SK-N-SH (cell line): ENCODE results near the gene CNBD2. TPM values are rescaled to one million over a fixed set of nuclear protein-coding genes. Genes with fewer than 3 reads are reported as not detected.
A peak's percentile ranks its signal among the peaks of the same experiment; 100 is the strongest.

Experiments used
- CTCF ChIA-PET: fragments of 300-600, 350-600 bp; formaldehyde crosslinking; extraction: SDS; loops from one replicate; lab custom pipeline; 2021; lab: Yijun Ruan, JAX
- POLR2A ChIA-PET: fragments of 350-600 bp; sonication (Branson Sonifier 250); formaldehyde crosslinking; extraction: SDS; loops from one replicate; lab custom pipeline; 2020; ENCODE audit warnings: antibody characterized with exemption, inconsistent platforms; lab: Yijun Ruan, JAX
- DNase-seq: peaks from one replicate; pipeline ENCODE4 v3.0.0; 2012
- H2AFZ ChIP-seq: fragments of 200-600 bp; sonication (generic); 2 replicates; pipeline ENCODE4 v1.8.1; 2016; ENCODE audit warnings: antibody characterized with exemption, mild to moderate bottlenecking, low read depth
- H3F3A ChIP-seq: fragments of 200-600 bp; sonication (generic); replicated peaks from 2 replicates; pipeline ENCODE3; 2016; ENCODE audit warnings: antibody characterized with exemption, mild to moderate bottlenecking; ENCODE audit not compliant: insufficient read depth
- H3K27ac ChIP-seq, 2 experiments: fragments of 200-500 bp in 1 of 2; fragments of 200-600 bp in 1 of 2; sonication (Bioruptor generic) in 1 of 2; sonication (generic), shearing (Covaris generic) in 1 of 2; 2 replicates each; pipeline versions ENCODE4 v1.5.1 to v1.6.1; 2014 to 2016; ENCODE audit warnings: low read depth in 2 of 2, inconsistent platforms in 1 of 2, low read length in 1 of 2, mild to moderate bottlenecking in 1 of 2, mixed read lengths in 1 of 2
- H3K27me3 ChIP-seq: fragments of 200-600 bp; sonication (generic), shearing (Covaris generic); 2 replicates; pipeline ENCODE4 v1.6.1; 2016; ENCODE audit warnings: mixed run types; ENCODE audit not compliant: insufficient read depth
- H3K36me3 ChIP-seq, 2 experiments: fragments of 200-500 bp in 1 of 2; fragments of 200-600 bp in 1 of 2; sonication (Bioruptor generic) in 1 of 2; sonication (generic) in 1 of 2; replicated peaks in 1 of 2; 2 replicates each; pipeline versions ENCODE3 to v1.5.1; 2014 to 2016; ENCODE audit warnings: low read length in 1 of 2, mild to moderate bottlenecking in 1 of 2; ENCODE audit not compliant: insufficient read depth in 2 of 2, control insufficient read depth in 1 of 2
- H3K4me1 ChIP-seq, 2 experiments: fragments of 200-500 bp in 1 of 2; fragments of 200-600 bp in 1 of 2; sonication (Bioruptor generic) in 1 of 2; sonication (generic), shearing (Covaris generic) in 1 of 2; 2 replicates each; pipeline versions ENCODE4 v1.5.1 to v1.6.1; 2014 to 2016; ENCODE audit warnings: low read depth in 1 of 2, low read length in 1 of 2, mixed run types in 1 of 2; ENCODE audit not compliant: insufficient read depth in 2 of 2, control insufficient read depth in 1 of 2
- H3K4me2 ChIP-seq: fragments of 200-600 bp; sonication (generic), shearing (Covaris generic); 2 replicates; pipeline ENCODE4 v1.6.1; 2017; ENCODE audit warnings: mixed run types
- H3K4me3 ChIP-seq, 2 experiments: fragments of 200-500 bp in 1 of 2; fragments of 200-600 bp in 1 of 2; sonication (Bioruptor generic) in 1 of 2; sonication (generic), shearing (Covaris generic) in 1 of 2; 2 replicates each; pipeline versions ENCODE4 v1.5.1 to v1.8.1; 2014 to 2016; ENCODE audit warnings: low read depth in 2 of 2, inconsistent platforms in 1 of 2, low read length in 1 of 2, mild to moderate bottlenecking in 1 of 2, mixed read lengths in 1 of 2, moderate library complexity in 1 of 2
- H3K79me2 ChIP-seq: fragments of 200-600 bp; sonication (generic); 2 replicates; pipeline ENCODE4 v1.8.1; 2017; ENCODE audit warnings: mild to moderate bottlenecking; ENCODE audit not compliant: insufficient read depth
- H3K9ac ChIP-seq: fragments of 200-600 bp; sonication (generic); 2 replicates; pipeline ENCODE4 v1.6.1; 2017; ENCODE audit warnings: mixed run types
- H3K9me2 ChIP-seq: fragments of 200-600 bp; sonication (generic); 2 replicates; pipeline ENCODE4 v1.6.1; 2017; ENCODE audit warnings: mixed run types
- H3K9me3 ChIP-seq: fragments of 200-600 bp; sonication (generic); 2 replicates; pipeline ENCODE4 v1.6.1; 2017; ENCODE audit warnings: mixed run types, mild to moderate bottlenecking, moderate library complexity
- H4K20me1 ChIP-seq: fragments of 200-600 bp; sonication (generic); 2 replicates; pipeline ENCODE4 v1.6.1; 2017; ENCODE audit warnings: mild to moderate bottlenecking, mixed run types; ENCODE audit not compliant: insufficient read depth
- CHD2 ChIP-seq: fragments of 150-350 bp; IDR thresholded peaks from 2 replicates; pipeline ENCODE4 v1.6.1; 2018; ENCODE audit warnings: low read length; ENCODE audit not compliant: partially characterized antibody
- ELF1 ChIP-seq: IDR thresholded peaks from 2 replicates; pipeline ENCODE4 v1.4.0; 2012
- EP300 ChIP-seq, 2 experiments: IDR thresholded peaks; 2 replicates each; pipeline versions ENCODE4 v1.4.0 to v1.6.1; 2012; ENCODE audit warnings: borderline replicate concordance in 1 of 2, low read depth in 1 of 2, low read length in 1 of 2
- EZH2phosphoT487 ChIP-seq: fragments of 200-600 bp; sonication (generic); IDR thresholded peaks from 2 replicates; pipeline ENCODE4 v1.6.1; 2017; ENCODE audit warnings: low read depth, mixed run types, mild to moderate bottlenecking, antibody characterized with exemption, moderate library complexity, borderline replicate concordance
- FOSL2 ChIP-seq: IDR thresholded peaks from 2 replicates; pipeline ENCODE4 v1.4.0; 2012; ENCODE audit warnings: low read depth, mild to moderate bottlenecking, moderate library complexity, borderline replicate concordance
- FOXJ3 ChIP-seq: sonication (generic); formaldehyde crosslinking; IDR thresholded peaks from 2 replicates; pipeline ENCODE4 v1.5.1; 2020; ENCODE audit warnings: mild to moderate bottlenecking, missing genetic modification reagents
- FOXM1 ChIP-seq: IDR thresholded peaks from 2 replicates; pipeline ENCODE4 v1.4.0; 2012; ENCODE audit warnings: low read depth, mild to moderate bottlenecking
- GABPA ChIP-seq: IDR thresholded peaks from 2 replicates; pipeline ENCODE4 v1.4.0; 2012; ENCODE audit warnings: low read depth, mild to moderate bottlenecking
- GATA2 ChIP-seq: sonication (generic); formaldehyde crosslinking; IDR thresholded peaks from 2 replicates; pipeline ENCODE4 v1.5.0; 2020; ENCODE audit warnings: mild to moderate bottlenecking, missing genetic modification reagents
- JUND ChIP-seq: IDR thresholded peaks from 2 replicates; pipeline ENCODE4 v1.4.0; 2012
- MEF2A ChIP-seq: IDR thresholded peaks from 2 replicates; pipeline ENCODE4 v1.4.0; 2012; ENCODE audit warnings: low read depth, borderline replicate concordance
- MXI1 ChIP-seq: IDR thresholded peaks from 2 replicates; pipeline ENCODE4 v1.6.1; 2012; ENCODE audit warnings: mild to moderate bottlenecking, low read depth, low read length, improper control_type of control experiment
- NFIC ChIP-seq: IDR thresholded peaks from 2 replicates; pipeline ENCODE4 v1.4.0; 2012; ENCODE audit warnings: borderline replicate concordance
- NRF1 ChIP-seq: IDR thresholded peaks from 2 replicates; pipeline ENCODE4 v1.6.1; 2012; ENCODE audit warnings: low read depth, mild to moderate bottlenecking, low read length
- POLR2AphosphoS5 ChIP-seq: IDR thresholded peaks from 2 replicates; pipeline ENCODE4 v1.6.1; 2012; ENCODE audit warnings: low read depth, low read length
- RAD21 ChIP-seq: IDR thresholded peaks from 2 replicates; pipeline ENCODE4 v1.6.1; 2012; ENCODE audit warnings: mild to moderate bottlenecking, low read length
- RCOR1 ChIP-seq: fragments of 150-350 bp; IDR thresholded peaks from 2 replicates; pipeline ENCODE4 v1.6.1; 2017; ENCODE audit warnings: antibody characterized with exemption, low read length
- RFX5 ChIP-seq: IDR thresholded peaks from 2 replicates; pipeline ENCODE4 v1.6.1; 2012; ENCODE audit warnings: mild to moderate bottlenecking, improper control_type of control experiment, low read length
- RXRA ChIP-seq: IDR thresholded peaks from 2 replicates; pipeline ENCODE4 v1.4.0; 2012; ENCODE audit warnings: low read depth, mild to moderate bottlenecking, borderline replicate concordance
- SIN3A ChIP-seq: IDR thresholded peaks from 2 replicates; pipeline ENCODE4 v1.6.1; 2012; ENCODE audit warnings: low read depth, mild to moderate bottlenecking, low read length, moderate library complexity, borderline replicate concordance
- SMC3 ChIP-seq: IDR thresholded peaks from 2 replicates; pipeline ENCODE4 v1.6.1; 2012; ENCODE audit warnings: low read depth, low read length, improper control_type of control experiment
- TAF1 ChIP-seq: IDR thresholded peaks from 2 replicates; pipeline ENCODE4 v1.6.1; 2012; ENCODE audit warnings: low read depth, mild to moderate bottlenecking, low read length, moderate library complexity, borderline replicate concordance
- TCF12 ChIP-seq: IDR thresholded peaks from 2 replicates; pipeline ENCODE4 v1.4.0; 2012
- TEAD4 ChIP-seq: IDR thresholded peaks from 2 replicates; pipeline ENCODE4 v1.4.0; 2012; ENCODE audit warnings: mild to moderate bottlenecking, borderline replicate concordance; ENCODE audit not compliant: insufficient read depth
- USF1 ChIP-seq: IDR thresholded peaks from 2 replicates; pipeline ENCODE4 v1.4.0; 2012; ENCODE audit warnings: low read depth, borderline replicate concordance
- USF2 ChIP-seq: fragments of 150-350 bp; IDR thresholded peaks from 2 replicates; pipeline ENCODE4 v1.6.1; 2017; ENCODE audit warnings: antibody characterized with exemption, low read length, low read depth, borderline replicate concordance
- YY1 ChIP-seq: IDR thresholded peaks from 2 replicates; pipeline ENCODE4 v1.4.0; 2012; ENCODE audit warnings: low read depth, mild to moderate bottlenecking
- WGBS: methylation state at CpG from one replicate; pipeline ENCODE4 v1.1.6; 2017; ENCODE audit warnings: low lambda C conversion rate; 5-methylcytosine and 5-hydroxymethylcytosine counted together
- polyA plus RNA-seq, 3 experiments: library from polyadenylated mRNA; depleted of rRNA; stranded (reverse); fragments of >200 nt; gene quantifications; 2 replicates each; pipeline ENCODE4 v1.2.3, GENCODE V29; 2012
- TF ChIP-seq, protein P1 (sequence below): fragments of 200-600 bp; sonication (generic); IDR thresholded peaks from 2 replicates; pipeline ENCODE4 v1.6.1; 2017; ENCODE audit warnings: antibody characterized with exemption, mild to moderate bottlenecking, moderate library complexity
- TF ChIP-seq, protein P2 (sequence below): fragments of 150-350 bp; IDR thresholded peaks from 2 replicates; pipeline ENCODE4 v1.6.1; 2016; ENCODE audit warnings: mild to moderate bottlenecking, low read depth, low read length
- TF ChIP-seq, protein P3 (sequence below): IDR thresholded peaks from 2 replicates; pipeline ENCODE4 v1.4.0; 2012; ENCODE audit warnings: low read depth

The CNBD2 gene
- polyA plus RNA-seq, 1 of the 3 experiments (the other 2 are of a cell fraction) = 5.6 TPM

- H3K79me2 ChIP-seq = peaks cover 40% of the 10 kb centered on the region
- peaks cover 18% of the 10 kb centered on the region for H3F3A ChIP-seq
- H2AFZ ChIP-seq = peak within 1 kb of the TSS; percentile 91
- no peaks in the 10 kb centered on the region for H3K9me2 ChIP-seq
- H3K27me3 ChIP-seq = no peaks in the 10 kb centered on the region
- no peaks in the 10 kb centered on the region for H3K9me3 ChIP-seq
- WGBS = 0% methylated on average over 9 of the region's 76 CpGs
- H4K20me1 ChIP-seq = no peaks in the 10 kb centered on the region
- peak within 1 kb of the TSS; percentile 93 to 96 for H3K27ac ChIP-seq
- peak; percentile 95 for DNase-seq
- ChIA-PET CTCF (interaction anchor here (0.6 to 4.4 kb wide), 44 partner anchors 8 to 519 kb away, joined by 3 to 40 read pairs (median 4); partner anchors contain the start of gene PHF20), POLR2A (interaction anchor here (0.6 to 2.8 kb wide), 16 partner anchors 10 to 413 kb away, joined by 3 to 34 read pairs (median 4); partner anchors contain the start of genes ERGIC3 and RBM39)
- peak within 1 kb of the TSS; percentile 88 for H3K4me3 ChIP-seq
- H3K9ac ChIP-seq = peak within 1 kb of the TSS; percentile 95
- peaks cover 0 to 12% of the 10 kb centered on the region in 2 experiments for H3K36me3 ChIP-seq
- peak within 1 kb of the TSS; percentile 83 for H3K4me2 ChIP-seq
- peaks cover 11 to 14% of the 10 kb centered on the region in 2 experiments; a peak in 2 of 4 replicates for H3K4me1 ChIP-seq
- TF ChIP-seq ELF1 (peak; percentile 91), MXI1 (peak; percentile 92), USF2 (no peak), FOXJ3 (CRISPR knock-in tag) (no peak), RAD21 (peak; percentile 52), JUND (no peak), POLR2AphosphoS5 (peak; percentile 84; the same call in 1 of the 2 replicates), SMC3 (peak; percentile 38), FOXM1 (no peak), USF1 (peak; percentile 38), NFIC (no peak; the same call in 1 of the 2 replicates), YY1 (peak; percentile 89; the same call in 1 of the 2 replicates), RFX5 (0 out of 2 replicates have a peak, but pooled peaks have one; percentile 54), RCOR1 (peak; percentile 60), TEAD4 (no peak), GABPA (peak; percentile 98), FOSL2 (peak; percentile 3; the same call in 1 of the 2 replicates), GATA2 (CRISPR knock-in tag) (no peak), RXRA (no peak), TAF1 (peak; percentile 91), SIN3A (peak; percentile 76), CHD2 (peak; percentile 94), EZH2phosphoT487 (no peak), EP300 (IDR thresholded peaks at IDR 0.05; ENCODE audit: borderline replicate concordance in 1 of 2, low read depth in 1 of 2, low read length in 1 of 2) (peak in 1 of 2 experiments; percentile 51; a peak in 1 of 4 replicates), NRF1 (peak; percentile 84), MEF2A (no peak), TCF12 (peak; percentile 34; the same call in 1 of the 2 replicates)
- TF ChIP-seq, protein P1, sequence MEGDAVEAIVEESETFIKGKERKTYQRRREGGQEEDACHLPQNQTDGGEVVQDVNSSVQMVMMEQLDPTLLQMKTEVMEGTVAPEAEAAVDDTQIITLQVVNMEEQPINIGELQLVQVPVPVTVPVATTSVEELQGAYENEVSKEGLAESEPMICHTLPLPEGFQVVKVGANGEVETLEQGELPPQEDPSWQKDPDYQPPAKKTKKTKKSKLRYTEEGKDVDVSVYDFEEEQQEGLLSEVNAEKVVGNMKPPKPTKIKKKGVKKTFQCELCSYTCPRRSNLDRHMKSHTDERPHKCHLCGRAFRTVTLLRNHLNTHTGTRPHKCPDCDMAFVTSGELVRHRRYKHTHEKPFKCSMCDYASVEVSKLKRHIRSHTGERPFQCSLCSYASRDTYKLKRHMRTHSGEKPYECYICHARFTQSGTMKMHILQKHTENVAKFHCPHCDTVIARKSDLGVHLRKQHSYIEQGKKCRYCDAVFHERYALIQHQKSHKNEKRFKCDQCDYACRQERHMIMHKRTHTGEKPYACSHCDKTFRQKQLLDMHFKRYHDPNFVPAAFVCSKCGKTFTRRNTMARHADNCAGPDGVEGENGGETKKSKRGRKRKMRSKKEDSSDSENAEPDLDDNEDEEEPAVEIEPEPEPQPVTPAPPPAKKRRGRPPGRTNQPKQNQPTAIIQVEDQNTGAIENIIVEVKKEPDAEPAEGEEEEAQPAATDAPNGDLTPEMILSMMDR = peak; percentile 93
- TF ChIP-seq, protein P2, sequence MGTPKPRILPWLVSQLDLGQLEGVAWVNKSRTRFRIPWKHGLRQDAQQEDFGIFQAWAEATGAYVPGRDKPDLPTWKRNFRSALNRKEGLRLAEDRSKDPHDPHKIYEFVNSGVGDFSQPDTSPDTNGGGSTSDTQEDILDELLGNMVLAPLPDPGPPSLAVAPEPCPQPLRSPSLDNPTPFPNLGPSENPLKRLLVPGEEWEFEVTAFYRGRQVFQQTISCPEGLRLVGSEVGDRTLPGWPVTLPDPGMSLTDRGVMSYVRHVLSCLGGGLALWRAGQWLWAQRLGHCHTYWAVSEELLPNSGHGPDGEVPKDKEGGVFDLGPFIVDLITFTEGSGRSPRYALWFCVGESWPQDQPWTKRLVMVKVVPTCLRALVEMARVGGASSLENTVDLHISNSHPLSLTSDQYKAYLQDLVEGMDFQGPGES = no peak
- TF ChIP-seq, protein P3, sequence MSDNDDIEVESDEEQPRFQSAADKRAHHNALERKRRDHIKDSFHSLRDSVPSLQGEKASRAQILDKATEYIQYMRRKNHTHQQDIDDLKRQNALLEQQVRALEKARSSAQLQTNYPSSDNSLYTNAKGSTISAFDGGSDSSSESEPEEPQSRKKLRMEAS = peak; percentile 98
Observed at GRCh38 chr20:35954200-35954906, 14.0 kb upstream of the CNBD2 start, which contains the start of gene SCAND1. SCAND1 (minus strand) TSS chr20:35954502; CDS start chr20:35954284, 218 bp downstream.
